Astrocyte (in vitro differentiated cells and primary cell): ENCODE data around the gene DDX27.

Experiments used
- CTCF ChIP-seq: IDR thresholded peaks from 2 replicates; pipeline ENCODE4 v1.5.1; 2011; ENCODE audit warnings: low read depth, mild to moderate bottlenecking, inconsistent platforms, low read length, moderate library complexity; ENCODE audit not compliant: insufficient read depth
- EZH2 ChIP-seq: IDR thresholded peaks from 2 replicates; pipeline ENCODE4 v1.6.1; 2012; ENCODE audit warnings: mild to moderate bottlenecking, low read length, inconsistent platforms; ENCODE audit not compliant: insufficient read depth

DNA sequence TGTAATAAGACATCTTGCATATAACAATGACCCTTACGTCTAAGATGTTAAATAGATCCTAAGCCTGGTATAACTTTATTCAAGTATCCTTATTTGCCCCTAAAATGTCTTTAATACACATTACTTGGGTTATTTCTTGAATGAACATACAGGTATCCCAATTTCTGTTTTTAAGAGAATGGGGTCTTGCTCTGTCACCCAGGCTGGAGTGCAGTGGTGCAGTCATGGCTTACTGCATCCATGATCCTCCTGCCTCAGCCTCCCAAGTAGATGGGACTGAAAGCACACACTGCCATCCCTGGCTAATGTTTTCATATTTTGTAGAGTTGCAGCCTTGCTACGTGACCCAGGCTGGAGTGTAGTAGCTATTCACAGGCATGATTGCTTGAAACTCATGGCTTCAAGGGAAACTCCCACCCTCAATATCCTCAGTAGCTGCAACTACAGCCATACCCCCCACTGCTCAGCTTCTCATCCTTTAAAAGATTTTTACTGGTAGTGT, 69.1 kb downstream of the DDX27 start:
- TF ChIP-seq CTCF (no peak), EZH2 (no peak)
